ENCODE data around the gene CNGA2. TPM values are rescaled to one million over a fixed set of nuclear protein-coding genes. Genes with fewer than 3 reads are reported as not detected.

Gene CNGA2
- polyA plus RNA-seq, 1 donor from 2014 or later = not detected

DNA sequence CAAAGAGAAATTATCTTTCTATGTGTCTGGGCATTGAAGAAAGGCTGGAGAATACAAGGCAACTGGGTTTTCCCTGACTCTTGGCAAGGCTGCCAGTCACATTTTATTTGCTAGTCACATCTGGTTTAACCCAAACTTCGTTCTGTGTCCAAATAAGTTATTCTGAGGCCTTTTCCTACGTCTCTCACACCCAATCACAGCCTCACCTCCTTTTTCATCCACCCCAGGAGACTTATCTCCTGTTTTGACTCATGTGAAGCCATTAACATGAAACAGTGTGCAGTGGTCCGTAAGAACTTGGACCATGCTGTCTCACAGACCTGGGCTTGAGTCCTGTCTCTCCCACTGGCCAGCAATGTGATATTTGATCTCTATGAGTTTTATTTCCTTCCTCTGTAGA lies 59.3 kb downstream of the CNGA2 start:
- no peak overlapping the region for H3K4me3 ChIP-seq (ENCODE audit: low read length)
- no peaks in the 10 kb centered on the region for H4K20me1 ChIP-seq (ENCODE audit: insufficient read depth)
- H3K9ac ChIP-seq (ENCODE audit: low read length) = no peak overlapping the region
- no peak overlapping the region for H3K27ac ChIP-seq (ENCODE audit: low read length)
- no peaks in the 10 kb centered on the region for H3F3A ChIP-seq (ENCODE audit: insufficient read depth, low read length, poor library complexity, severe bottlenecking)
- no peaks in the 10 kb centered on the region for H3K9me3 ChIP-seq (ENCODE audit: low read length)
- H3K27me3 ChIP-seq (ENCODE audit: insufficient read depth, low read depth, low read length) = no peaks in the 10 kb centered on the region
- H3K36me3 ChIP-seq (ENCODE audit: insufficient read depth, low read length) = no peaks in the 10 kb centered on the region
- TF ChIP-seq EP300 (conservative IDR thresholded peaks at IDR 0.05; ENCODE audit: poor library complexity, severe bottlenecking) = no peak
- no peak for TF ChIP-seq MXI1 (conservative IDR thresholded peaks at IDR 0.05; ENCODE audit: poor library complexity, severe bottlenecking)
- TF ChIP-seq POLR2AphosphoS5 (IDR thresholded peaks at IDR 0.05) = no peak
- TF ChIP-seq, protein P1, sequence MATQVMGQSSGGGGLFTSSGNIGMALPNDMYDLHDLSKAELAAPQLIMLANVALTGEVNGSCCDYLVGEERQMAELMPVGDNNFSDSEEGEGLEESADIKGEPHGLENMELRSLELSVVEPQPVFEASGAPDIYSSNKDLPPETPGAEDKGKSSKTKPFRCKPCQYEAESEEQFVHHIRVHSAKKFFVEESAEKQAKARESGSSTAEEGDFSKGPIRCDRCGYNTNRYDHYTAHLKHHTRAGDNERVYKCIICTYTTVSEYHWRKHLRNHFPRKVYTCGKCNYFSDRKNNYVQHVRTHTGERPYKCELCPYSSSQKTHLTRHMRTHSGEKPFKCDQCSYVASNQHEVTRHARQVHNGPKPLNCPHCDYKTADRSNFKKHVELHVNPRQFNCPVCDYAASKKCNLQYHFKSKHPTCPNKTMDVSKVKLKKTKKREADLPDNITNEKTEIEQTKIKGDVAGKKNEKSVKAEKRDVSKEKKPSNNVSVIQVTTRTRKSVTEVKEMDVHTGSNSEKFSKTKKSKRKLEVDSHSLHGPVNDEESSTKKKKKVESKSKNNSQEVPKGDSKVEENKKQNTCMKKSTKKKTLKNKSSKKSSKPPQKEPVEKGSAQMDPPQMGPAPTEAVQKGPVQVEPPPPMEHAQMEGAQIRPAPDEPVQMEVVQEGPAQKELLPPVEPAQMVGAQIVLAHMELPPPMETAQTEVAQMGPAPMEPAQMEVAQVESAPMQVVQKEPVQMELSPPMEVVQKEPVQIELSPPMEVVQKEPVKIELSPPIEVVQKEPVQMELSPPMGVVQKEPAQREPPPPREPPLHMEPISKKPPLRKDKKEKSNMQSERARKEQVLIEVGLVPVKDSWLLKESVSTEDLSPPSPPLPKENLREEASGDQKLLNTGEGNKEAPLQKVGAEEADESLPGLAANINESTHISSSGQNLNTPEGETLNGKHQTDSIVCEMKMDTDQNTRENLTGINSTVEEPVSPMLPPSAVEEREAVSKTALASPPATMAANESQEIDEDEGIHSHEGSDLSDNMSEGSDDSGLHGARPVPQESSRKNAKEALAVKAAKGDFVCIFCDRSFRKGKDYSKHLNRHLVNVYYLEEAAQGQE (IDR thresholded peaks at IDR 0.05; ENCODE audit: borderline replicate concordance) = no peak
- no peak for TF ChIP-seq EZH2 (IDR thresholded peaks at IDR 0.05; ENCODE audit: borderline replicate concordance, insufficient read depth, low read length, poor library complexity, severe bottlenecking)
- TF ChIP-seq, protein P2, sequence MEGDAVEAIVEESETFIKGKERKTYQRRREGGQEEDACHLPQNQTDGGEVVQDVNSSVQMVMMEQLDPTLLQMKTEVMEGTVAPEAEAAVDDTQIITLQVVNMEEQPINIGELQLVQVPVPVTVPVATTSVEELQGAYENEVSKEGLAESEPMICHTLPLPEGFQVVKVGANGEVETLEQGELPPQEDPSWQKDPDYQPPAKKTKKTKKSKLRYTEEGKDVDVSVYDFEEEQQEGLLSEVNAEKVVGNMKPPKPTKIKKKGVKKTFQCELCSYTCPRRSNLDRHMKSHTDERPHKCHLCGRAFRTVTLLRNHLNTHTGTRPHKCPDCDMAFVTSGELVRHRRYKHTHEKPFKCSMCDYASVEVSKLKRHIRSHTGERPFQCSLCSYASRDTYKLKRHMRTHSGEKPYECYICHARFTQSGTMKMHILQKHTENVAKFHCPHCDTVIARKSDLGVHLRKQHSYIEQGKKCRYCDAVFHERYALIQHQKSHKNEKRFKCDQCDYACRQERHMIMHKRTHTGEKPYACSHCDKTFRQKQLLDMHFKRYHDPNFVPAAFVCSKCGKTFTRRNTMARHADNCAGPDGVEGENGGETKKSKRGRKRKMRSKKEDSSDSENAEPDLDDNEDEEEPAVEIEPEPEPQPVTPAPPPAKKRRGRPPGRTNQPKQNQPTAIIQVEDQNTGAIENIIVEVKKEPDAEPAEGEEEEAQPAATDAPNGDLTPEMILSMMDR (IDR thresholded peaks at IDR 0.05; ENCODE audit: poor library complexity, severe bottlenecking) = no peak
- TF ChIP-seq RAD21 (conservative IDR thresholded peaks at IDR 0.05) = no peak
- no peak for TF ChIP-seq TAF1 (IDR thresholded peaks at IDR 0.05; ENCODE audit: low read depth)
- TF ChIP-seq SMC3 (conservative IDR thresholded peaks at IDR 0.05; ENCODE audit: poor library complexity) = no peak
- H3K4me2 ChIP-seq (ENCODE audit: low read length) = no peak overlapping the region
- no peaks in the 10 kb centered on the region for H3K9me2 ChIP-seq (ENCODE audit: insufficient read depth, low read length)
- H3K79me2 ChIP-seq (replicated peaks; ENCODE audit: insufficient read depth, low read length) = no peaks in the 10 kb centered on the region
- H2AFZ ChIP-seq (ENCODE audit: low read depth, low read length) = no peak overlapping the region

Other genes with a start within 250 kb of the CNGA2 start
- gene PASD1, start 171.1 kb upstream of the CNGA2 start, polyA plus RNA-seq = not detected in 2 replicates
- gene PRRG3, start 39.3 kb upstream of the CNGA2 start, polyA plus RNA-seq = not detected in 2 replicates
- gene FATE1, start 18.7 kb upstream of the CNGA2 start, polyA plus RNA-seq = not detected in 2 replicates
- gene MAGEA4, start 178.1 kb downstream of the CNGA2 start, polyA plus RNA-seq = not detected in 2 replicates
- gene GABRE, start 239.9 kb downstream of the CNGA2 start, polyA plus RNA-seq = 0.10 TPM in 1 of 2 replicates, not detected in the other